Measurements from ENCODE around the gene GFPT2. TPM values are rescaled to one million over a fixed set of nuclear protein-coding genes. Genes with fewer than 3 reads are reported as not detected.
A peak's percentile ranks its signal among the peaks of the same experiment; 100 is the strongest.

GFPT2 gene
- total RNA-seq, 1 donor from 2014 or later: 13.6 TPM

DNA sequence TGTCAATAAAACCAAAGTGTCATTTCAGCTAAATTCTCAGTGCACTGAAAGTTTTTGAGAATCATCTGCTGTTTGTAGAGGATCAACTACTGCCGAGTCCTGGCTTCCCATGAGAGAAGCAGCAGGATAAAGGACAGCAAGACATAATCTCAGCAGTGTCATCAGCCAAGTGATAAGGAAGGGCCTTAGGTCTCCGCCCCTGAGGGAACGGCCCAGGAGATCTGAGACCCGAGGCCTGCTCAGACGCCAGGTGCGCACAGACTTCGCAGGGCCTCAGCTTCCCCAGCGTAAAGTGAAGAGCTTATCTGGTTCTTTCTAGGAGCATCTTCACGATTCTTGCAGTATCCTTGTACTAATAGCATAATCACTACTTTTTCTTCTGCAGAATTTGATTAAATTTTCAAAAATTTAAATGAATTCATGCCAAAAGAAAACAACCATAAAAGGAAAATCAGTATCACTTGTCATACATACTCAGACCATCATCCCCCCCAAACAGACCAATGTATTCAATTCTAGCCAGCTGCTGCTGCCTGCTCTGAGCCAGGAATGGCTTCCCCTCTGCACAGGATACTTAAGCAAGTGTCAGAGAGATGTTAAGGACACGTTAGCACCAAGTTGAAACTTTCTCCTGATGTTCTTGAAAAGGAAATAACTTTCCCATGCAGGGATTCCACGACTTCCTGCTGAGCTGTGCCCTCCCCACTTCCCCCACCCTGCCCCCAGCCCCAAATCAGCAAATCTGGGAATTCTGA lies 2.2 kb downstream of the GFPT2 start:
- DNase-seq: peak; percentile 62

GRCh38 chr5:180350296-180350695 lies 2.8 kb downstream of the GFPT2 start:
- DNase-seq: no peak

GRCh38 chr5:180349391-180349790 lies 3.7 kb downstream of the GFPT2 start:
- DNase-seq: no peak

DNA sequence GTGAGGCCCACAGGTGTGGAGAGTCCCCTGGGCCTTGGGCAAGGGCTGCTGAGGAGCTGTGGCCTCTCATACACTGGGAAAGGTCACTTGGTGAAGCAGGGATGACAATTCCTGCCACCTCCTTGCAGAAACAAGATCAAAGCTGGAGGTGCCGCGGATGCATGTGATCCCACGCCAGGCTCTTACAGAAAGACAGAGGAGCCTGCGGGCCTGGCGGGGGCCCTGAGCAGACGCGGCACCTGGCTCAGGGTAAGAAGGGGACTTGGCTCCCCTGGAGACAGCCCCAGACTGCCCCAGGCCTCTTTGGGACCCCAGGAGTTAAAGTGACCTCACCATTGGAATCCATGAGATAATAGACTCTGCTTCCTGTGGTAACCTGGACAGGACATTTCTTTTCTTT lies 4.8 kb downstream of the GFPT2 start:
- DNase-seq: no peak

DNA sequence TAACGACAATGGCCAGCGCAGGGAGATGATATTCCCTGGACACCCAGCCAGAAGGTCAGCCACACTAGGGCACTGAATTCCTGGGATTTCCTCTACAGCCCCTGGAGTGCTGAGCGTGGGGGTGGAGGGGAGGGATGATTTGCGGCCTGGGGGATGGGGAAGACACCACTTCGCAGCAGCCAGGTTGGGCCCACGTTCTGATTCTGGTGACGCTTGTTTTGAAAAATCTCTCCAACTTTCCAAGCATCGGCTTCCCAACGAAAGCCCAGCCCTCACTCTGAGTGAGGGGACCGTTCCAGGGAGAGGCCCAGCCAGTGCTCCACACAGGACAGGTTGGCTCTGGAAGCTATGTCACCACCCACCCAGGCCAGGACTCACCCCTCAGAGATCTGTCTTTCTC lies 5.4 kb downstream of the GFPT2 start:
- DNase-seq: no peak

DNA sequence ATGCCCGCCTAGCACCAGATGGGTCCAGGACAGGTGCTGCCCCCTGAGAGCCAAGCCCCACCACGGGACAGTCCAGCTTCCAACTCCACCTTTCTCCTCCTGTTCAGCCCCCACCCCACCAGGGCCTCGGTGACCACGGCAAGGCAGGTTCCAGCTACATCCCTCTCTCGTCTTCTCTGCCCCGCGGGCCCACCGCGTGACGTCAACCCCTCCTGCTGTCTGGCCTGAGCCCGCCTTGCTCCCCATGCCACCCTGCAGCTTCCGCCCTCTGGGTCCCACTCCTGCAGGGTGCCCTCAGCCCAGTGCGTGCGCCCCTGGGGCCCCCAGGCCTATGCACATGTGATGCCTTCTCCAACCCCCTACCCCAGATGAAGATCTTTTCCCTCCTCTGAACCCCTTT lies 6.8 kb downstream of the GFPT2 start:
- no peak for DNase-seq

DNA sequence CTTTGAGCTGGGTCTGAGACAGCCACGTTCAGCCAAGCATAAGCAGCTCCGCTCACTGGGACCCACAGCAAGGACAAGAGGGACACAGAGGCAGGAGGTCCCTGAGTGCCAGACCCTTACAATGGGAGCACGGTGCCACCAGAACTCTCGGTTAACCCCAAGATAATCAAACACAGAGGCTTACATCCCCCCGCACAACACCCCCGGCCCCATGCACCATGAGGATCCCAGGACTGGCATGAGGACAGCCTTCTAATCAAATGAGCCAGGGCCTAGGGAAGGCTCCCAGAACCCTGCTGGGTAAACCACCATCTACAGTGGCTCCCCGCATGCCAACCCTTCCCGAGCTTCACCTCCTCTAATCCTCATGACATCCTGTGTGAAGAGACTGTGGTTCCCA lies 7.4 kb downstream of the GFPT2 start:
- DNase-seq: no peak

DNA sequence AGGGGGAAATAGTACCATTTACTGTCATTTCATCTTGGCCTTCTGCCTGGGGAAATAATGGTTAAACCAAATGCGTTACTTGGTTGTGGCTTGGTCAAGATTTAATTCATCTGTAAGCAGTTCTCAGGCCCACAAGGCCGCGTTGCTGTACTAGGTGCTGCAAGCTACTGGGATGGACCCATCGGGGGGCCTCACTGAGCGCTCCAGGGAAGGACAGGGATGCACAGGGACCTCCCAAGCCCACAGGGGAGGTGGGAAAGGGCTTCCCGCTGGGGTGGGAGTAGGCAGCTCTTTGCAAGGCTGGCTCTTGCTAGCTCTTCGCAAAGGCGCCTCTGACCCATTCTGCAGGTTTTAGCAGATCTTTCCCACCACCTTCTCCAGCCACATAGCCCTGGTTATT lies 8.0 kb downstream of the GFPT2 start:
- DNase-seq: no peak

DNA sequence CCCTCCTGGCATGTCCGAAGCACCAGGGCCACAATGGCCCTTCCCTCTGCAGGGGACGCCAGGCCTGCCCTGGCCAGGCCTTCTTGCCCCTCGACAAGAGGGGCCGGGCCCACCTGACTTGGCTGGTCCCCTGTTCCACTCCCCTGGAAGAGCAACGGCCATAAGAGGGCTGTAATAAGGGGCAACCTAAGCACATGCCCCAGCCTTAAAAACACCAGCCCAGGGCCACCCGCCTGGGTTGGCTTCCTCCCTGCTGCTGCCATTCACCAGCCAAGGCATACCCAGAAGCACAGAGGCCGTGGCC lies 8.5 kb downstream of the GFPT2 start:
- no peak for DNase-seq

- DNase-seq: peak; percentile 70
Observed at GRCh38 chr5:180343831-180344695, 9.1 kb downstream of the GFPT2 start.

DNA sequence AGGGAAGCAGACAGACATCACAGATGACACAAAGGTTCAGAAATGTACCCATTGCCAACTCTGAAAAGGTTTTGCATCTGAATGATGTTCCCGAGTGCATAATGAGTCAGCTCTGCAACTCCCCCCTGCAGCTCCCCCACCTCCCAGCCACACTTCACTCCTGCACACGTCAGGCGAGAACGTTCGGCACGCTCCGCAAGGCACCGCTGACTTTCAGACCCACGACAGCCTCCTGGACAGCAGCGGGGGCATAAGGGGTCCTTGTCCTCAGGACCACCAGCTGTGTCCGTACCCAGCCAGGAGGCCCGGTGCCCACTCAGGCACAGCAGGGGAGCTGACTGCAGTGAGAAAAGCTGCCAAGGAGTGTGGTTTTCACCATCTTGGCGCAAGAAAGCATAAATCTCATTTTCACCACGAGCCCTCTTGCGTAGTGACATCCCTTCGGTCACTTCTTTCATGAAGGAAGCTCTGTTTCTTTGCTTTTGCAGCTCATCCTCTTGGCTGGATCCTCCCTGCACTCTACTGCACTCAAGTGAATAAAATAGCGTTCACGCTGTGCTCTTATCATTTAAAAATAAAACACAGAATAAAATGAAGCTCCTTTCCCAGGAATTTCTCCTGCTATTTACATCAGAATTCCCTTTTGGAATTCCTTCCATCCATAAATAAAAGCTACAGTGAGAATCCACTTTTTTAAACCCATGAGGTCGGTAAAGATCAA lies 9.9 kb downstream of the GFPT2 start:
- peak; percentile 50 for DNase-seq

DNA sequence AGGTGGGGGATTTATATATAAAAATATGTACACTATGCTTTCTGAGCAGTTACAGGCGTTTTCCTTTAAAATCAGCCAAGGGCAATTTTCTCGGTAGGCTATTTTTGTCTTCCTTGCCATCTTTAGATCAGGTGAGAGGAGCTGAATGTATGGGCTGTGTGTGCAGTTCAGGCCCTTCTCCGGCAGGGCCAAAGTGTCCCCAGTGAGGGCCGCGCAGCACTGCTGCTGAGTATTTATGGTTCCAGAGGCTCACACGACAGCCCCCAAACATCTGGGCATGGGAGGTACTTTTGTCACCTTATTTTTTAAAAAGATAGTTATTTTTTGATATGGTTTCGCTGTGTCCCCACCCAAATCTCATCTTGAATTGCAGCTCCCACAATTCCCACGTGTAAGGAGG lies 11.5 kb downstream of the GFPT2 start:
- no peak for DNase-seq

GRCh38 chr5:180340856-180341255 lies 12.3 kb downstream of the GFPT2 start:
- DNase-seq: no peak

DNA sequence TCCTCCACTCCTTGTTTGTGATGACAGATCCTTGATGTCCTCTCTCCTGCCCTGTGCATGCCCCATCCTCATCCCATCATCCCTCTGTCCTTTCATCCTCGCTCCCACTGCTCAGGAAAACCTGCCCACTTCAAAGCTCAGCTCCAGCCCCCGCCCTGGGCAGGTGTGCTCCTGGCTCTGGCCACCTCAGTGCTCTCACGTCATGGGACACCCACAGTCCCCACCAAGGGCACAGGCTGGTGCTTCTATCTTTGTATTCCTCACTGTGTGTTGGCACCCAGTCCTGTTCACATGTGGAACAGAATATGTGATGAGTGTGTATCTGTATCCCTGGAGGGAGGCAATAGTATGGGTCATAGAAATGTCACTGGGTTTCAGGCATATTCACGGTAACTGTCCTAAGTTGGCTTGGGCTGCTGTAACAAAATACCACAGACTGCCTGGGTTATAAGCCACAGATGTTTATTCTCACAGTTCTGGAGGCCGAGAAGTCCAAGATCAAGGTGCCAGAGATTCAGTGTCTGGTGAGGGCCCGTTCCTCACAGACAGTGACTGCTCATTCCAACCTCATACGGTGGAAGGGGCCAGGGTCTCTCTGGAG lies 13.5 kb downstream of the GFPT2 start:
- DNase-seq: no peak

GRCh38 chr5:180338001-180338707 lies 15.0 kb downstream of the GFPT2 start:
- no peak for DNase-seq

DNA sequence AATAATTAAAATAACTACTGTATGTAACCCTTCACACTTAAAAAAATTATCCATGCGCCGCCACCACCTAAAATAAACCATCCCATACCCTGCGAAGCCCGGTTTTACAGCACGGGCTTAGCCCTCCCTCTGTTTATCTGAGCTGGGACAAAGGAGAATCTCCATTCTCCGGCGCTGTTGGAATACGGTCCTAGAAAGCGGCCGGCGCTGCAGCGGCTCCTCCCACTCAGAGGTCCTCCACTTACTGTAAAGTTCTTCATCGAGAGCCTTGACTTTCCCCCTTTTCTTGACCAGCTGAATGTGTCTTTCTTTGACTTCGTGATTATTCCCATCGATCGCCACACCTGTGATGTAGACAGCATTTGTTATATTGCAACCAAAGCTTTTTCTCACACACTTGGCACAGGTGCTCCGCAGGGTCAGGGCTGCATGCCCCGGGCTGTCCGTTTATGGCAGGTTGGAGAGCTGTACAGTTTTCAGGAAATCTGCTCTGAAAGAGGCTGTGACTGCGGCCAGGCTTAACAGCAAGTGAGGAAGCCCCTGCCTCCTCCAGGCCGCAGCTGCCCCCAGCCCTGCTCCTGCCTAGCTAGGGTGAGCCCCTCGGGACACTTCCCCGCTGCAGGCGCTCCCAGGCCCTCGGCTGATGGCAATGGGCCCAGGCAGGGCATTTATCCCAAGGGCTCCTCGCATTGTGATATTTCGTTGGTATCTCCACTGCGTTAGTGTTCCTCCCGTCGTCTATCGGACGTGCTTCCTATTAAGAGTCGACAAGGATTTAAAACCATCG lies 16.7 kb downstream of the GFPT2 start:
- DNase-seq: no peak

DNA sequence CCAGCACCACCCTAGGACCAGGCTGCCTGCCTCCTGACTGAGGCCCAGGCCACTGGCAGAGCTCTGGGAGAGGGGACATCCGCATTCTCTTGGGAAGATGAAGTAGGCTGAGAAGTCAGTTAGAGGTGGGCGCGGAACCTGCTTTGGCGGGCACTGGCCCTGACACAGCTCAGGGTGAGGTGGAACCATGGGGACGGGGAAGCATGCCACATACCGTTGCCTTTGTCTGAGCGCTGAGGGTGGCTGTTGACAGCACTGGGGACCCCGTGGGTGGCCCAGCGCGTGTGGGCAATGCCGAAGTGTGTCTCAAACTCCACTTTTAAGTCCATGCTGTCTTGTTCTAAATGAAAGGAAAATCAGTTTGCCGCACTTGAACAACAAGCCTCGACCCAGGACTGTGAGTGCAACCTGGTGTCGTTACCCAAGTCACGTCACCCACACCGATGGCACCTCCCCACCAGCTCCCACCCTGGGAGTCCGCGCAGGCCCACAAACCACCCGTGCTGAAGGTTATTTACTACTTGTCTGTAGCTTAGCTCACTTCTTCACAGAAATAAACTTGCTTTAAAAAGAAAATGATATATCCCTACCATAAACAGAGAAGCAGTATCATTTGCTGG lies 17.4 kb downstream of the GFPT2 start:
- no peak for DNase-seq

DNA sequence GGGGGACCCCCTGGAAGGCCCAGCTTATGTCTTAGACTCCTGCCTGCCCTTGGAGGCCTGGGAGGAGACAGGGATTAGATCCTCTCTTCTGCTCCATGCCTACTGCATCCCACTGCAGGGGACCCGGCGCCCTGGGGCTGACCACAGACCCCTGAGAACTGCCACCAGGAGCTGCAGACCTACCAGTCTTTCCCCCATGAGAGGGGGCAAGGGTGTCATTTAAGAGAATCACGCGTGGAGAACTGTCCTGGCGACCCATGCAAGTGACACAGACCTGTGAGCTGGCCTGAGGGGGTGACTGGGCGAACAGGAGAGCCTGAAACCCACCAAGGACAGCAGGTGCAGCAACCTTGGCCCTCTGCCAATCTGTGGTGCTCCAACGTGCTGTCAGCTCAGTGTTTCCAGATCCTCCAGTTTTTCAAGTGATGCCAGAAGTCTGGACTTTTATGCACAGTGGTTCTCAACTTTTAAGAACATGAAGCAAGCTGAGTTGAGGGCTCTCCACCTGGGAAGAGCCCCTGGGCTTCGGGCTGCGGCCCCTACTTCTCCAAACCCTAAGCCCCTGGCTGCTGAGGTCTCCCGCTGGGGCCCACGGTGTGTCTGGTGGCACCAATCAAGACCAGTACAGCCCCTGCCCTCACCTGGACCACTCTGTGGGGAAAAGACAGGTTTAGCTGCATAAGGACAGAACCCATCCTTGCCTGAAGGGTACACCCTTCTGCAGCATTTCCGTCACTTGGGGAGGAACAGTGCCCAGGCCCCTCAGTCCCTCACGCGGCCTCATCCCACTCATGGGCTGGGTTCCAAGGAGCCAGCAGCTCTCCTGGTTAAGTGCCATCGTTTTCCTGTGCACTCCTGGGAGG lies 18.2 kb downstream of the GFPT2 start:
- DNase-seq: no peak

GRCh38 chr5:180334176-180334575 lies 19.0 kb downstream of the GFPT2 start:
- no peak for DNase-seq

DNA sequence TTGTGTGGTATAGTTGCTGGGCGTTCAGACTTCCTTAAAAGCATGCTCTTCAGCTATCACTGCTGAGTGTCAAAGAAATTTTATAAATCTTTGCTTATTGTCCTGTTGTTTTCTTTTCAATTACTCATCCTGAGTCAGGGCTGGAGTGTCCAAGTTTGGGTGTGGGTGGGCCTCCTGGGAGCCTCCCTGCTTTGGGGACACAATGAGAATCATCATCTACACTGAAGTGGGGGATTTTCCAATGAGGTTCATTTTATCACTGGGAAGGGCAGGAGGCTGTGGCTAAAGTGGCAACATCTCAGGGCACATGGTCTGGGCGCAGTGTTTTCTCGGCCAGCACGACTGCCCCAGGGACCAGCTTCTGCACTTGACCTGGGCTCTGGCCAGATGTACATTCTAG lies 19.5 kb downstream of the GFPT2 start:
- no peak for DNase-seq
